ENCODE results near the gene SDC4.

The SDC4 gene

GRCh38 chr20:45347297-45347935 is 808 bp downstream of the SDC4 start:
- H3K36me3 ChIP-seq (replicated peaks): peaks cover 4% of the 10 kb centered on the region
- TF ChIP-seq CTCF (IDR thresholded peaks at IDR 0.05; ENCODE audit: low read depth, low read length, missing control alignments): no peak
- DNase-seq: no peak
- in situ Hi-C loops (cut with HindIII; ENCODE audit: low pct_ligation_motif_present, low sequenced_read_pairs): no loop called here
- H3K27ac ChIP-seq: peak overlapping the region; percentile 86
- peak overlapping the region; percentile 83 for H3K4me3 ChIP-seq (ENCODE audit: low read depth, low read length)
- H3K27me3 ChIP-seq (replicated peaks): no peaks in the 10 kb centered on the region

GRCh38 chr20:45346851-45347250 is 1.4 kb downstream of the SDC4 start:
- Histone ChIP-seq H3K27ac (no peak overlapping the region), H3K27me3 (replicated peaks) (no peaks in the 10 kb centered on the region), H3K36me3 (replicated peaks) (peaks cover 4% of the 10 kb centered on the region), H3K4me3 (ENCODE audit: low read depth, low read length) (peak overlapping the region; percentile 83)
- no peak for DNase-seq
- in situ Hi-C loops (cut with HindIII; ENCODE audit: low pct_ligation_motif_present, low sequenced_read_pairs): no loop called here
- TF ChIP-seq CTCF (IDR thresholded peaks at IDR 0.05; ENCODE audit: low read depth, low read length, missing control alignments): no peak

GRCh38 chr20:45346291-45346718 is 1.9 kb downstream of the SDC4 start:
- Histone ChIP-seq H3K27ac (no peak overlapping the region), H3K27me3 (replicated peaks) (no peaks in the 10 kb centered on the region), H3K36me3 (replicated peaks) (peaks cover 4% of the 10 kb centered on the region), H3K4me3 (ENCODE audit: low read depth, low read length) (peak overlapping the region; percentile 83)
- in situ Hi-C loops (cut with HindIII; ENCODE audit: low pct_ligation_motif_present, low sequenced_read_pairs): no loop called here
- TF ChIP-seq CTCF (IDR thresholded peaks at IDR 0.05; ENCODE audit: low read depth, low read length, missing control alignments): no peak
- no peak for DNase-seq

GRCh38 chr20:45345104-45345936 is 2.9 kb downstream of the SDC4 start:
- peak overlapping the region; percentile 83 for H3K4me3 ChIP-seq (ENCODE audit: low read depth, low read length)
- H3K36me3 ChIP-seq (replicated peaks): peaks cover 13% of the 10 kb centered on the region
- peak overlapping the region; percentile 2 for H3K27ac ChIP-seq
- no peak for DNase-seq
- TF ChIP-seq CTCF (IDR thresholded peaks at IDR 0.05; ENCODE audit: low read depth, low read length, missing control alignments): no peak
- H3K27me3 ChIP-seq (replicated peaks): no peaks in the 10 kb centered on the region
- in situ Hi-C loops (cut with HindIII; ENCODE audit: low pct_ligation_motif_present, low sequenced_read_pairs): no loop called here

- TF ChIP-seq CTCF (IDR thresholded peaks at IDR 0.05; ENCODE audit: low read depth, low read length, missing control alignments): no peak
- Histone ChIP-seq H3K27ac (peak overlapping the region; percentile 71), H3K36me3 (replicated peaks) (peaks cover 19% of the 10 kb centered on the region), H3K27me3 (replicated peaks) (no peaks in the 10 kb centered on the region), H3K4me3 (ENCODE audit: low read depth, low read length) (peak overlapping the region; percentile 32)
- in situ Hi-C loops (cut with HindIII; ENCODE audit: low pct_ligation_motif_present, low sequenced_read_pairs): no loop called here
- DNase-seq: peak; percentile 91
Measured at GRCh38 chr20:45344168-45344860, 3.9 kb downstream of the SDC4 start.
